GM12878 (cell line): ENCODE measurements around the gene C1orf35. TPM values are rescaled to one million over a fixed set of nuclear protein-coding genes. Genes with fewer than 3 reads are reported as not detected.

Experiments used
- ATAC-seq: fragments of 200-7000 bp; cut with Tn5 transposase; 3 replicates; pipeline ENCODE4 v1.9.1; 2020; ENCODE audit warnings: mild to moderate bottlenecking, moderate library complexity
- BruUV-seq: library from RNA; stranded (reverse); fragments of 400-500 nt; replicated peaks from 2 replicates; lab custom pipeline; 2021; lab: Mats Ljungman, UMichigan
- CTCF ChIA-PET: fragments of 300-600 bp; sonication (Branson Sonifier 250); formaldehyde crosslinking; extraction: SDS; loops from one replicate; lab custom pipeline; 2021; ENCODE audit warnings: inconsistent platforms; lab: Yijun Ruan, JAX
- POLR2A ChIA-PET: fragments of 350-600 bp; formaldehyde crosslinking; extraction: SDS; loops from one replicate; lab custom pipeline; 2021; ENCODE audit warnings: inconsistent platforms; lab: Charles Lee
- RAD21 ChIA-PET: fragments of 300-600 bp; sonication (Branson Sonifier 250); formaldehyde crosslinking; loops from one replicate; lab custom pipeline; 2023; ENCODE audit warnings: antibody characterized with exemption; ENCODE audit not compliant: unreplicated experiment; lab: Charles Lee
- SMC1A ChIA-PET: fragments of 300-600 bp; sonication (Branson Sonifier 250); formaldehyde crosslinking; loops from one replicate; lab custom pipeline; 2023; ENCODE audit not compliant: unreplicated experiment, uncharacterized antibody; lab: Charles Lee
- DNase-seq: peaks from one replicate; pipeline ENCODE4 v3.0.0-alpha.2; 2011; ENCODE audit warnings: low read depth, low spot score
- FAIRE-seq: peaks from 3 replicates; lab custom pipeline; 2011; peaks lifted over from hg19 to GRCh38; lab: Jason Lieb, UNC
- H2AFZ ChIP-seq: 2 replicates; pipeline ENCODE4 v1.6.0; 2011; ENCODE audit warnings: low read depth, low read length, control low read depth; ENCODE audit not compliant: control insufficient read depth
- H3K27ac ChIP-seq: 2 replicates; pipeline ENCODE4 v1.5.1; 2011; ENCODE audit warnings: control low read depth; ENCODE audit not compliant: control insufficient read depth, insufficient read depth
- H3K27me3 ChIP-seq, 2 experiments: replicated peaks in 1 of 2; 2 replicates each; pipeline versions ENCODE4 v1.6.0 to v1.6.1; 2011; ENCODE audit warnings: low read length in 1 of 2; ENCODE audit not compliant: control insufficient read depth in 2 of 2, insufficient read depth in 2 of 2
- H3K36me3 ChIP-seq, 2 experiments: 2 replicates each; pipeline ENCODE4 v1.5.1; 2011; ENCODE audit warnings: low read length in 1 of 2; ENCODE audit not compliant: control insufficient read depth in 2 of 2, insufficient read depth in 2 of 2
- H3K4me1 ChIP-seq: 2 replicates; pipeline ENCODE4 v1.6.1; 2011; ENCODE audit warnings: mild to moderate bottlenecking, low read length, moderate library complexity, mixed read lengths; ENCODE audit not compliant: control insufficient read depth, insufficient read depth
- H3K4me2 ChIP-seq: 2 replicates; pipeline ENCODE4 v1.6.0; 2011; ENCODE audit warnings: control low read depth; ENCODE audit not compliant: control insufficient read depth, insufficient read depth
- H3K4me3 ChIP-seq: fragments of 200-600 bp; sonication (generic); 2 replicates; pipeline ENCODE4 v1.5.1; 2016
- H3K79me2 ChIP-seq: 2 replicates; pipeline ENCODE4 v1.6.0; 2011; ENCODE audit warnings: low read length; ENCODE audit not compliant: control insufficient read depth, insufficient read depth
- H3K9ac ChIP-seq: 2 replicates; pipeline ENCODE4 v1.8.0; 2011; ENCODE audit warnings: low read length, control low read depth, mixed read lengths; ENCODE audit not compliant: control insufficient read depth, insufficient read depth
- H3K9me3 ChIP-seq: replicated peaks from 3 replicates; pipeline ENCODE4 v1.5.1; 2011; ENCODE audit warnings: mild to moderate bottlenecking, low read length; ENCODE audit not compliant: control insufficient read depth, insufficient read depth
- H4K20me1 ChIP-seq: 2 replicates; pipeline ENCODE4 v1.6.0; 2011; ENCODE audit not compliant: control insufficient read depth, insufficient read depth
- BCL11A ChIP-seq: IDR thresholded peaks from 2 replicates; pipeline ENCODE4 v1.6.1; 2011; ENCODE audit warnings: low read depth, low read length
- CBX3 ChIP-seq: fragments of 200-600 bp; sonication (generic); IDR thresholded peaks from 2 replicates; pipeline ENCODE4 v1.6.1; 2016; ENCODE audit warnings: low read depth, borderline replicate concordance
- CBX5 ChIP-seq: sonication (generic); IDR thresholded peaks from 2 replicates; pipeline ENCODE4 v1.6.1; 2016; ENCODE audit warnings: low read depth, moderate library complexity, mild to moderate bottlenecking, inconsistent platforms
- HDAC2 ChIP-seq: fragments of 200-600 bp; sonication (generic); IDR thresholded peaks from 2 replicates; pipeline ENCODE4 v1.6.1; 2017
- KLF5 ChIP-seq: fragments of 450-650 bp; IDR thresholded peaks from 2 replicates; pipeline ENCODE4 v1.6.1; 2014; ENCODE audit warnings: mild to moderate bottlenecking; ENCODE audit not compliant: partially characterized antibody
- MLLT1 ChIP-seq: fragments of 450-650 bp; IDR thresholded peaks from 2 replicates; pipeline ENCODE4 v1.6.1; 2016; ENCODE audit warnings: mild to moderate bottlenecking
- MXI1 ChIP-seq: fragments of 150-350 bp; IDR thresholded peaks from 2 replicates; pipeline ENCODE4 v1.6.1; 2011; ENCODE audit warnings: low read depth, mild to moderate bottlenecking, inconsistent platforms, low read length, improper control_type of control experiment
- NR2C1 ChIP-seq: fragments of 450-650 bp; IDR thresholded peaks from 2 replicates; pipeline ENCODE4 v1.6.1; 2017; ENCODE audit warnings: antibody characterized with exemption, mild to moderate bottlenecking, moderate library complexity
- TCF12 ChIP-seq: IDR thresholded peaks from 2 replicates; pipeline ENCODE4 v1.6.1; 2011; ENCODE audit warnings: low read depth, mild to moderate bottlenecking, low read length
- YY1 ChIP-seq: IDR thresholded peaks from 2 replicates; pipeline ENCODE4 v1.6.1; 2011; ENCODE audit warnings: low read depth, mild to moderate bottlenecking, low read length
- ZBED1 ChIP-seq: IDR thresholded peaks from 2 replicates; pipeline ENCODE4 v1.6.1; 2016; ENCODE audit warnings: borderline replicate concordance
- WGBS: methylation state at CpG from one replicate; pipeline ENCODE4 v1.1.6; 2016; ENCODE audit warnings: low lambda C conversion rate; ENCODE audit not compliant: insufficient replicate concordance, insufficient coverage; ENCODE audit errors: missing lambda C conversion rate; 5-methylcytosine and 5-hydroxymethylcytosine counted together
- in situ Hi-C: fragments of 300-500 bp; cut with MboI; formaldehyde crosslinking; loops from 9 replicates; pipeline ENCODE4 v1.14.3; 2018; ENCODE audit warnings: mixed read lengths
- intact Hi-C: fragments of 100-400 bp; cut with micrococcal nuclease; formaldehyde crosslinking; loops from one replicate; pipeline ENCODE4 v1.14.2; 2022; ENCODE audit not compliant: unreplicated experiment
- polyA plus RNA-seq, 11 experiments: library from polyadenylated mRNA; depleted of rRNA in 4 of 11; unstranded in 6 of 11; stranded (reverse) in 5 of 11; fragments of >200 nt; fragmentation: Nextera tagmentation in 4 of 11; fragmentation: Illumina TruSeq in 1 of 11; extraction: Ambion mirVana in 4 of 11; extraction: Trizol in 1 of 11; gene quantifications; 1 replicate in 1 of 11; 2 replicates in 10 of 11; pipeline versions ENCODE4 v1.2.1 to v1.2.3, GENCODE V29; 2011 to 2016; ENCODE audit warnings: inconsistent platforms in 2 of 11, missing spikeins in 2 of 11, low read depth in 1 of 11
- total RNA-seq, 4 experiments: library from RNA; depleted of rRNA in 3 of 4; stranded (reverse); fragments of >200 nt in 3 of 4; fragmentation: Illumina TruSeq in 1 of 4; extraction: Trizol in 1 of 4; gene quantifications; 2 replicates each; pipeline versions ENCODE4 v1.2.1 to v1.2.3, GENCODE V29; 2013 to 2021
- TF ChIP-seq, protein P1 (sequence below): IDR thresholded peaks from 2 replicates; pipeline ENCODE4 v1.6.1; 2012; ENCODE audit warnings: low read depth, low read length, improper control_type of control experiment
- TF ChIP-seq, protein P2 (sequence below): fragments of 450-650 bp; IDR thresholded peaks from 2 replicates; pipeline ENCODE4 v1.6.1; 2018; ENCODE audit warnings: borderline replicate concordance, mild to moderate bottlenecking; ENCODE audit not compliant: partially characterized antibody
- TF ChIP-seq, protein P3 (sequence below): fragments of 450-650 bp; IDR thresholded peaks from 2 replicates; pipeline ENCODE4 v1.6.1; 2017; ENCODE audit warnings: antibody characterized with exemption, mild to moderate bottlenecking, moderate library complexity
- TF ChIP-seq, protein P4 (sequence below), 3 experiments: IDR thresholded peaks in 2 of 3; conservative IDR thresholded peaks in 1 of 3; 2 replicates each; pipeline ENCODE4 v1.5.1; 2011; ENCODE audit warnings: low read depth in 3 of 3, low read length in 3 of 3, mild to moderate bottlenecking in 3 of 3, control low read depth in 2 of 3, moderate library complexity in 2 of 3, inconsistent platforms in 1 of 3, mixed read lengths in 1 of 3; ENCODE audit not compliant: control insufficient read depth in 2 of 3, insufficient read depth in 1 of 3; ENCODE audit errors: extremely low read depth in 1 of 3

The C1orf35 gene
- total and polyA plus RNA-seq, 10 of the 15 experiments (the other 5 are each of a cell fraction or from before 2014, with no cell fraction given): 2.5 to 27.0 (median 10.6) TPM

GRCh38 chr1:228095161-228095560, 8.0 kb downstream of the C1orf35 start:
- ChIA-PET RAD21 (no interaction called here), POLR2A (interaction anchor here (0.5 kb wide), 1 partner anchor 627 kb away, joined by 10 read pairs; no protein-coding TSS in a partner anchor), CTCF (interaction anchor here (0.7 kb wide), 1 partner anchor 8 kb away, joined by 3 read pairs; no protein-coding TSS in a partner anchor), SMC1A (no interaction called here)
- DNase-seq (no peak), FAIRE-seq (no peak), ATAC-seq (no peak)
- Histone ChIP-seq H2AFZ (no peak overlapping the region), H3K79me2 (peaks cover 71% of the 10 kb centered on the region), H4K20me1 (peaks cover 52% of the 10 kb centered on the region), H3K9me3 (peaks cover 26% of the 10 kb centered on the region; the same call in 2 of the 3 replicates), H3K4me3 (no peak overlapping the region), H3K4me1 (peaks cover 7% of the 10 kb centered on the region), H3K9ac (no peak overlapping the region), H3K36me3 (peaks cover 25 to 48% of the 10 kb centered on the region in 2 experiments; a peak in 3 of 4 replicates), H3K27me3 (no peaks in the 10 kb centered on the region), H3K27ac (no peak overlapping the region), H3K4me2 (no peak overlapping the region)
- no TSS peak for BruUV-seq
- in situ Hi-C loops: no loop called here
- intact Hi-C loops: no loop called here
- 82% methylated on average over 4 of the region's 4 CpGs for WGBS
- TF ChIP-seq BCL11A: no peak
- TF ChIP-seq, protein P1, sequence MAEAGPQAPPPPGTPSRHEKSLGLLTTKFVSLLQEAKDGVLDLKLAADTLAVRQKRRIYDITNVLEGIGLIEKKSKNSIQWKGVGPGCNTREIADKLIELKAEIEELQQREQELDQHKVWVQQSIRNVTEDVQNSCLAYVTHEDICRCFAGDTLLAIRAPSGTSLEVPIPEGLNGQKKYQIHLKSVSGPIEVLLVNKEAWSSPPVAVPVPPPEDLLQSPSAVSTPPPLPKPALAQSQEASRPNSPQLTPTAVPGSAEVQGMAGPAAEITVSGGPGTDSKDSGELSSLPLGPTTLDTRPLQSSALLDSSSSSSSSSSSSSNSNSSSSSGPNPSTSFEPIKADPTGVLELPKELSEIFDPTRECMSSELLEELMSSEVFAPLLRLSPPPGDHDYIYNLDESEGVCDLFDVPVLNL: no peak
- no peak for TF ChIP-seq TCF12
- no peak for TF ChIP-seq CBX3
- TF ChIP-seq YY1: no peak
- TF ChIP-seq, protein P2, sequence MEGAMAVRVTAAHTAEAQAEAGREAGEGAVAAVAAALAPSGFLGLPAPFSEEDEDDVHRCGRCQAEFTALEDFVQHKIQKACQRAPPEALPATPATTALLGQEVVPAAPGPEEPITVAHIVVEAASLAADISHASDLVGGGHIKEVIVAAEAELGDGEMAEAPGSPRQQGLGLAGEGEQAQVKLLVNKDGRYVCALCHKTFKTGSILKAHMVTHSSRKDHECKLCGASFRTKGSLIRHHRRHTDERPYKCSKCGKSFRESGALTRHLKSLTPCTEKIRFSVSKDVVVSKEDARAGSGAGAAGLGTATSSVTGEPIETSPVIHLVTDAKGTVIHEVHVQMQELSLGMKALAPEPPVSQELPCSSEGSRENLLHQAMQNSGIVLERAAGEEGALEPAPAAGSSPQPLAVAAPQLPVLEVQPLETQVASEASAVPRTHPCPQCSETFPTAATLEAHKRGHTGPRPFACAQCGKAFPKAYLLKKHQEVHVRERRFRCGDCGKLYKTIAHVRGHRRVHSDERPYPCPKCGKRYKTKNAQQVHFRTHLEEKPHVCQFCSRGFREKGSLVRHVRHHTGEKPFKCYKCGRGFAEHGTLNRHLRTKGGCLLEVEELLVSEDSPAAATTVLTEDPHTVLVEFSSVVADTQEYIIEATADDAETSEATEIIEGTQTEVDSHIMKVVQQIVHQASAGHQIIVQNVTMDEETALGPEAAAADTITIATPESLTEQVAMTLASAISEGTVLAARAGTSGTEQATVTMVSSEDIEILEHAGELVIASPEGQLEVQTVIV: no peak
- no peak for TF ChIP-seq CBX5
- no peak for TF ChIP-seq MLLT1
- TF ChIP-seq MXI1: no peak
- no peak for TF ChIP-seq NR2C1
- TF ChIP-seq KLF5: no peak
- no peak for TF ChIP-seq HDAC2
- no peak for TF ChIP-seq ZBED1
- TF ChIP-seq, protein P3, sequence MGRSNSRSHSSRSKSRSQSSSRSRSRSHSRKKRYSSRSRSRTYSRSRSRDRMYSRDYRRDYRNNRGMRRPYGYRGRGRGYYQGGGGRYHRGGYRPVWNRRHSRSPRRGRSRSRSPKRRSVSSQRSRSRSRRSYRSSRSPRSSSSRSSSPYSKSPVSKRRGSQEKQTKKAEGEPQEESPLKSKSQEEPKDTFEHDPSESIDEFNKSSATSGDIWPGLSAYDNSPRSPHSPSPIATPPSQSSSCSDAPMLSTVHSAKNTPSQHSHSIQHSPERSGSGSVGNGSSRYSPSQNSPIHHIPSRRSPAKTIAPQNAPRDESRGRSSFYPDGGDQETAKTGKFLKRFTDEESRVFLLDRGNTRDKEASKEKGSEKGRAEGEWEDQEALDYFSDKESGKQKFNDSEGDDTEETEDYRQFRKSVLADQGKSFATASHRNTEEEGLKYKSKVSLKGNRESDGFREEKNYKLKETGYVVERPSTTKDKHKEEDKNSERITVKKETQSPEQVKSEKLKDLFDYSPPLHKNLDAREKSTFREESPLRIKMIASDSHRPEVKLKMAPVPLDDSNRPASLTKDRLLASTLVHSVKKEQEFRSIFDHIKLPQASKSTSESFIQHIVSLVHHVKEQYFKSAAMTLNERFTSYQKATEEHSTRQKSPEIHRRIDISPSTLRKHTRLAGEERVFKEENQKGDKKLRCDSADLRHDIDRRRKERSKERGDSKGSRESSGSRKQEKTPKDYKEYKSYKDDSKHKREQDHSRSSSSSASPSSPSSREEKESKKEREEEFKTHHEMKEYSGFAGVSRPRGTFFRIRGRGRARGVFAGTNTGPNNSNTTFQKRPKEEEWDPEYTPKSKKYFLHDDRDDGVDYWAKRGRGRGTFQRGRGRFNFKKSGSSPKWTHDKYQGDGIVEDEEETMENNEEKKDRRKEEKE: no peak
- TF ChIP-seq, protein P4, sequence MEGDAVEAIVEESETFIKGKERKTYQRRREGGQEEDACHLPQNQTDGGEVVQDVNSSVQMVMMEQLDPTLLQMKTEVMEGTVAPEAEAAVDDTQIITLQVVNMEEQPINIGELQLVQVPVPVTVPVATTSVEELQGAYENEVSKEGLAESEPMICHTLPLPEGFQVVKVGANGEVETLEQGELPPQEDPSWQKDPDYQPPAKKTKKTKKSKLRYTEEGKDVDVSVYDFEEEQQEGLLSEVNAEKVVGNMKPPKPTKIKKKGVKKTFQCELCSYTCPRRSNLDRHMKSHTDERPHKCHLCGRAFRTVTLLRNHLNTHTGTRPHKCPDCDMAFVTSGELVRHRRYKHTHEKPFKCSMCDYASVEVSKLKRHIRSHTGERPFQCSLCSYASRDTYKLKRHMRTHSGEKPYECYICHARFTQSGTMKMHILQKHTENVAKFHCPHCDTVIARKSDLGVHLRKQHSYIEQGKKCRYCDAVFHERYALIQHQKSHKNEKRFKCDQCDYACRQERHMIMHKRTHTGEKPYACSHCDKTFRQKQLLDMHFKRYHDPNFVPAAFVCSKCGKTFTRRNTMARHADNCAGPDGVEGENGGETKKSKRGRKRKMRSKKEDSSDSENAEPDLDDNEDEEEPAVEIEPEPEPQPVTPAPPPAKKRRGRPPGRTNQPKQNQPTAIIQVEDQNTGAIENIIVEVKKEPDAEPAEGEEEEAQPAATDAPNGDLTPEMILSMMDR (IDR thresholded peaks at IDR 0.05 in 2 of 3, conservative IDR thresholded peaks at IDR 0.05 in 1 of 3; ENCODE audit: control insufficient read depth in 2 of 3, extremely low read depth in 1 of 3, insufficient read depth in 1 of 3, low read depth in 3 of 3, low read length in 3 of 3): no peak
